ENCODE results near the gene FTO.
"Not testable (repeated sequence)": the region's sequence is repeated elsewhere in the genome, so short reads cannot be mapped to it uniquely, and the experiment has no call there.

FTO gene

GRCh38 chr16:53882310-53882709, 178.4 kb downstream of the FTO start:
- DNase-seq (ENCODE audit: extremely low read depth, low read depth), result no peak
- TF ChIP-seq CTCF (IDR thresholded peaks at IDR 0.05; ENCODE audit: low read depth, low read length, missing control alignments), result no peak

GRCh38 chr16:53884748-53885147, 180.8 kb downstream of the FTO start:
- TF ChIP-seq CTCF (IDR thresholded peaks at IDR 0.05; ENCODE audit: low read depth, low read length, missing control alignments), result no peak
- no peak for DNase-seq (ENCODE audit: extremely low read depth, low read depth)
- no peak overlapping the region for H3K4me3 ChIP-seq (replicated peaks; ENCODE audit: low read depth, low read length)

More at GRCh38 chr16:53882310-53882709, 178.4 kb downstream of the FTO start:
- H3K4me3 ChIP-seq (replicated peaks; ENCODE audit: low read depth, low read length), result no peak overlapping the region

GRCh38 chr16:53886482-53887378, 182.8 kb downstream of the FTO start:
- DNase-seq (ENCODE audit: extremely low read depth, low read depth), result no peak
- no peak for TF ChIP-seq CTCF (IDR thresholded peaks at IDR 0.05; ENCODE audit: low read depth, low read length, missing control alignments)
- H3K4me3 ChIP-seq (replicated peaks; ENCODE audit: low read depth, low read length), result no peak overlapping the region

- DNase-seq (ENCODE audit: extremely low read depth, low read depth), result no peak
- H3K4me3 ChIP-seq (replicated peaks; ENCODE audit: low read depth, low read length), result no peak overlapping the region
- no peak for TF ChIP-seq CTCF (IDR thresholded peaks at IDR 0.05; ENCODE audit: low read depth, low read length, missing control alignments)
Observed at GRCh38 chr16:53888222-53888621, 184.3 kb downstream of the FTO start.

GRCh38 chr16:53890877-53891276, 186.9 kb downstream of the FTO start:
- not testable (repeated sequence) for DNase-seq (ENCODE audit: extremely low read depth, low read depth)

GRCh38 chr16:53891409-53892139, 187.6 kb downstream of the FTO start:
- no peak for DNase-seq (ENCODE audit: extremely low read depth, low read depth)
- TF ChIP-seq CTCF (IDR thresholded peaks at IDR 0.05; ENCODE audit: low read depth, low read length, missing control alignments), result no peak
- H3K4me3 ChIP-seq (replicated peaks; ENCODE audit: low read depth, low read length), result no peak overlapping the region

More at GRCh38 chr16:53890877-53891276, 186.9 kb downstream of the FTO start:
- H3K4me3 ChIP-seq (replicated peaks; ENCODE audit: low read depth, low read length), result not testable (repeated sequence)

- peak; percentile 43 for DNase-seq (ENCODE audit: extremely low read depth, low read depth)
- no peak overlapping the region for H3K4me3 ChIP-seq (replicated peaks; ENCODE audit: low read depth, low read length)
- TF ChIP-seq CTCF (IDR thresholded peaks at IDR 0.05; ENCODE audit: low read depth, low read length, missing control alignments), result peak; percentile 68
Observed at GRCh38 chr16:53892155-53892554, 188.2 kb downstream of the FTO start.

Measured in HFF-Myc (cell line).